Panc1 (cell line): Measurements from ENCODE around the gene ZFYVE28.

Source experiments
- CTCF ChIP-seq: fragments of 450-650 bp; IDR thresholded peaks from 2 replicates; pipeline ENCODE4 v1.5.1; 2017; ENCODE audit warnings: mild to moderate bottlenecking
- POLR2AphosphoS5 ChIP-seq: IDR thresholded peaks from 2 replicates; pipeline ENCODE4 v1.6.1; 2012; ENCODE audit warnings: mild to moderate bottlenecking, low read depth, low read length, moderate library complexity

GRCh38 chr4:2390784-2391421 is 27.5 kb downstream of the ZFYVE28 start:
- TF ChIP-seq CTCF, result no peak
- no peak for TF ChIP-seq POLR2AphosphoS5
